HL-60 (cell line): ENCODE results near the gene CIDEC.
"Not testable (repeated sequence)": the region's sequence is repeated elsewhere in the genome, so short reads cannot be mapped to it uniquely, and the experiment has no call there.

Experiments used
- GABPA ChIP-seq: IDR thresholded peaks from 2 replicates; pipeline ENCODE4 v1.6.1; 2012; ENCODE audit warnings: low read depth
- POLR2AphosphoS5 ChIP-seq: IDR thresholded peaks from 2 replicates; pipeline ENCODE4 v1.6.1; 2012; ENCODE audit warnings: low read depth
- SPI1 ChIP-seq: IDR thresholded peaks from 2 replicates; pipeline ENCODE4 v1.6.1; 2012; ENCODE audit warnings: low read depth, mild to moderate bottlenecking, borderline replicate concordance
- TF ChIP-seq, protein P1 (sequence below): IDR thresholded peaks from one replicate; pipeline ENCODE4 v1.5.1; 2011; ENCODE audit warnings: low read length, control low read depth, inconsistent platforms; ENCODE audit not compliant: insufficient read depth
- TF ChIP-seq, protein P2 (sequence below): IDR thresholded peaks from 2 replicates; pipeline ENCODE4 v1.6.1; 2012; ENCODE audit warnings: low read depth; ENCODE audit not compliant: insufficient replicate concordance

DNA sequence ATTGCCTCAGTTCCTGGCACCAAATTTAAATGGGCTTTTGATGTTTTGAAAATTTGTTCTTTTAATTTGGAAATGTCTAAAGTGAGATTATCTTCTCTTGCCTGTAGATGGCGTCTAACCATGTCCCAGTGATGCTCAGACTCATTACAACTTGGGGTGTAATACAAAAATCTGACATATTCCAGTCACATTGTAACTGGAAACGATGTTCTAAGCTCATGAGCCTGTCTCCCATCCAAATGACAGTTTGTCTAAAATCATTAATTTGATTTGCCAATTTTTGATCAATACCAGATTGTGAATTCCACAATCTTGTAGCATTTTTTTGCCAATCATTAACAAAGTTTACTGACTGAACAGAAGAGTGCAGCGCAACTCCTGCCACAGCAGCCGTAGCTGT is 31.2 kb downstream of the CIDEC start:
- TF ChIP-seq, protein P1, sequence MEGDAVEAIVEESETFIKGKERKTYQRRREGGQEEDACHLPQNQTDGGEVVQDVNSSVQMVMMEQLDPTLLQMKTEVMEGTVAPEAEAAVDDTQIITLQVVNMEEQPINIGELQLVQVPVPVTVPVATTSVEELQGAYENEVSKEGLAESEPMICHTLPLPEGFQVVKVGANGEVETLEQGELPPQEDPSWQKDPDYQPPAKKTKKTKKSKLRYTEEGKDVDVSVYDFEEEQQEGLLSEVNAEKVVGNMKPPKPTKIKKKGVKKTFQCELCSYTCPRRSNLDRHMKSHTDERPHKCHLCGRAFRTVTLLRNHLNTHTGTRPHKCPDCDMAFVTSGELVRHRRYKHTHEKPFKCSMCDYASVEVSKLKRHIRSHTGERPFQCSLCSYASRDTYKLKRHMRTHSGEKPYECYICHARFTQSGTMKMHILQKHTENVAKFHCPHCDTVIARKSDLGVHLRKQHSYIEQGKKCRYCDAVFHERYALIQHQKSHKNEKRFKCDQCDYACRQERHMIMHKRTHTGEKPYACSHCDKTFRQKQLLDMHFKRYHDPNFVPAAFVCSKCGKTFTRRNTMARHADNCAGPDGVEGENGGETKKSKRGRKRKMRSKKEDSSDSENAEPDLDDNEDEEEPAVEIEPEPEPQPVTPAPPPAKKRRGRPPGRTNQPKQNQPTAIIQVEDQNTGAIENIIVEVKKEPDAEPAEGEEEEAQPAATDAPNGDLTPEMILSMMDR: not testable (repeated sequence)
- TF ChIP-seq POLR2AphosphoS5, SPI1, GABPA: not testable (repeated sequence)
- TF ChIP-seq, protein P2, sequence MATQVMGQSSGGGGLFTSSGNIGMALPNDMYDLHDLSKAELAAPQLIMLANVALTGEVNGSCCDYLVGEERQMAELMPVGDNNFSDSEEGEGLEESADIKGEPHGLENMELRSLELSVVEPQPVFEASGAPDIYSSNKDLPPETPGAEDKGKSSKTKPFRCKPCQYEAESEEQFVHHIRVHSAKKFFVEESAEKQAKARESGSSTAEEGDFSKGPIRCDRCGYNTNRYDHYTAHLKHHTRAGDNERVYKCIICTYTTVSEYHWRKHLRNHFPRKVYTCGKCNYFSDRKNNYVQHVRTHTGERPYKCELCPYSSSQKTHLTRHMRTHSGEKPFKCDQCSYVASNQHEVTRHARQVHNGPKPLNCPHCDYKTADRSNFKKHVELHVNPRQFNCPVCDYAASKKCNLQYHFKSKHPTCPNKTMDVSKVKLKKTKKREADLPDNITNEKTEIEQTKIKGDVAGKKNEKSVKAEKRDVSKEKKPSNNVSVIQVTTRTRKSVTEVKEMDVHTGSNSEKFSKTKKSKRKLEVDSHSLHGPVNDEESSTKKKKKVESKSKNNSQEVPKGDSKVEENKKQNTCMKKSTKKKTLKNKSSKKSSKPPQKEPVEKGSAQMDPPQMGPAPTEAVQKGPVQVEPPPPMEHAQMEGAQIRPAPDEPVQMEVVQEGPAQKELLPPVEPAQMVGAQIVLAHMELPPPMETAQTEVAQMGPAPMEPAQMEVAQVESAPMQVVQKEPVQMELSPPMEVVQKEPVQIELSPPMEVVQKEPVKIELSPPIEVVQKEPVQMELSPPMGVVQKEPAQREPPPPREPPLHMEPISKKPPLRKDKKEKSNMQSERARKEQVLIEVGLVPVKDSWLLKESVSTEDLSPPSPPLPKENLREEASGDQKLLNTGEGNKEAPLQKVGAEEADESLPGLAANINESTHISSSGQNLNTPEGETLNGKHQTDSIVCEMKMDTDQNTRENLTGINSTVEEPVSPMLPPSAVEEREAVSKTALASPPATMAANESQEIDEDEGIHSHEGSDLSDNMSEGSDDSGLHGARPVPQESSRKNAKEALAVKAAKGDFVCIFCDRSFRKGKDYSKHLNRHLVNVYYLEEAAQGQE: not testable (repeated sequence)
